Heart right ventricle (tissue), 16 donors: Measurements from ENCODE around the gene ASB6. TPM values are rescaled to one million over a fixed set of nuclear protein-coding genes. Genes with fewer than 3 reads are reported as not detected.

Experiments
- ATAC-seq, 8 donors: fragments of 200-7000 bp; cut with Tn5 transposase; one replicate each; pipeline ENCODE4 v1.9.1; 2020; ENCODE audit warnings: mild to moderate bottlenecking in 8 of 8, moderate library complexity in 8 of 8, moderate number of reproducible peaks in 1 of 8
- DNase-seq, 2 donors: peaks; one replicate each; pipeline ENCODE4 v3.0.0-alpha.2; 2020
- H3K27ac ChIP-seq, 10 donors: fragments of 200-600 bp; sonication (generic) in 2 of 10; one replicate each; pipeline versions ENCODE4 v1.5.0 to v1.8.0; 2020 to 2022; ENCODE audit warnings: mild to moderate bottlenecking in 3 of 10
- H3K27me3 ChIP-seq, 7 donors: fragments of 200-600 bp; one replicate each; pipeline ENCODE4 v1.8.0; 2021 to 2022; ENCODE audit warnings: mild to moderate bottlenecking in 2 of 7
- H3K36me3 ChIP-seq, 9 donors: fragments of 200-600 bp; sonication (generic) in 1 of 9; one replicate each; pipeline versions ENCODE4 v1.5.0 to v1.8.0; 2020 to 2022; ENCODE audit warnings: mild to moderate bottlenecking in 2 of 9
- H3K4me1 ChIP-seq, 9 donors: fragments of 200-600 bp; sonication (generic) in 1 of 9; one replicate each; pipeline versions ENCODE4 v1.5.0 to v1.8.0; 2020 to 2022; ENCODE audit warnings: mild to moderate bottlenecking in 4 of 9
- H3K4me3 ChIP-seq, 10 donors: fragments of 200-600 bp; sonication (generic) in 2 of 10; one replicate each; pipeline versions ENCODE4 v1.5.0 to v1.8.0; 2020 to 2022; ENCODE audit warnings: mild to moderate bottlenecking in 7 of 10, moderate library complexity in 2 of 10
- H3K9me3 ChIP-seq, 11 donors: fragments of 200-600 bp in 10 of 11; sonication (generic) in 2 of 11; one replicate each; pipeline versions ENCODE4 v1.5.0 to v1.8.0; 2013 to 2022; ENCODE audit warnings: mild to moderate bottlenecking in 2 of 11, control low read depth in 1 of 11, moderate library complexity in 1 of 11
- CTCF ChIP-seq, 9 donors: fragments of 200-600 bp; sonication (generic) in 2 of 9; IDR thresholded peaks; one replicate each; pipeline versions ENCODE4 v1.5.0 to v1.8.0; 2021 to 2022; ENCODE audit warnings: antibody characterized with exemption in 9 of 9, mild to moderate bottlenecking in 5 of 9, moderate library complexity in 1 of 9
- WGBS, 2 donors: extraction: QIAGEN DNeasy Blood & Tissue Kit; methylation state at CpG; one replicate each; pipeline ENCODE4 v1.1.7; 2013; ENCODE audit warnings: inconsistent platforms in 1 of 2; 5-methylcytosine and 5-hydroxymethylcytosine counted together
- intact Hi-C, 10 donors: fragments of 100-400 bp; cut with DNase I; formaldehyde crosslinking; loops; one replicate each; pipeline versions ENCODE4 v1.11.1 to v1.14.2; 2022
- polyA plus RNA-seq, 2 donors: library from polyadenylated mRNA; stranded (reverse); fragments of 200-250 nt; gene quantifications; one replicate each; pipeline ENCODE4 v1.2.3, GENCODE V29; 2013
- total RNA-seq, 10 donors: library from RNA; stranded (reverse); fragmentation: NEBNext Ultra II Directional in 3 of 10; extraction: Animal tissue kit (Norgen Biotek cat#: 25700) in 3 of 10; gene quantifications; one replicate each; pipeline versions ENCODE4 v1.2.1 to v1.2.4, GENCODE V29; 2021 to 2023
- donor health status: Arrhythmogenic right ventricular cardiomyopathy.
- donor health status: ischemic (EF 13 %, LVEDD 7.1; RV severe dilation, severe dysfunction).
- donor health status: healthy with polysubstance abuse.
- donor health status: DM: no; HTN: yes; CAD: no.
- donor health status: DM: no; HTN: no; CAD: no.
- donor health status: ischemic (EF 25% LVEDD 6.9; RV normal size, moderate dysfunction).
- donor health status: ischemic (EF 25% LVEDD 5.7; RV mildly dilated, moderate dysfunction).
- donor health status: healthy.
- donor health status: DM: yes; HTN: yes; CAD: no.
- donor health status: Ischemic cardiomyopathy.
- donor health status: ischemic (EF 35%, LVEDD 5.7; RV mildly dilated, moderate dysfunction).
- donor health status: nonischemic (EF 11% LVEDD 7.7; RV severe dilation, severe dysfunction).
- donor health status: DM: yes; HTN: yes; CAD: no.
- donor health status: PGD.
- donor health status: ischemic (EF 29% LVEDD 5.4; RV normal size, mild dysfunction).
- donor health status: nonischemic (EF 23%, LVEDD 6.1; RV moderate dilation, normal function).

ASB6 gene
- total and polyA plus RNA-seq, 12 donors: 6.2 to 11.8 (median 9.4) TPM

GRCh38 chr9:129661029-129661428 lies 19.1 kb upstream of the ASB6 start:
- Histone ChIP-seq H3K4me3 (no peak overlapping the region), H3K27me3 (peaks cover 0 to 28% (median 22%) of the 10 kb centered on the region in 7 donors), H3K4me1 (peaks cover 0 to 10% (median 5%) of the 10 kb centered on the region in 9 donors), H3K27ac (no peak overlapping the region), H3K36me3 (no peaks in the 10 kb centered on the region), H3K9me3 (no peaks in the 10 kb centered on the region)
- DNase-seq: no peak
- WGBS, 2 donors: 82 to 83% methylated on average over 2 of the region's 2 CpGs
- no peak for TF ChIP-seq CTCF (IDR thresholded peaks at IDR 0.05)
- intact Hi-C loops: no loop called here
- ATAC-seq: no peak

GRCh38 chr9:129656795-129657390 lies 14.9 kb upstream of the ASB6 start:
- 71 to 72% methylated on average over 12 of the region's 12 CpGs for WGBS, 2 donors
- intact Hi-C loops: no loop called here
- no peak overlapping the region for H3K27ac ChIP-seq
- no peaks in the 10 kb centered on the region for H3K9me3 ChIP-seq
- peaks cover 0 to 11% (median 0%) of the 10 kb centered on the region in 9 donors for H3K4me1 ChIP-seq
- H3K36me3 ChIP-seq: no peaks in the 10 kb centered on the region
- no peak for DNase-seq
- no peak overlapping the region for H3K4me3 ChIP-seq
- peaks cover 0 to 6% (median 0%) of the 10 kb centered on the region in 7 donors for H3K27me3 ChIP-seq
- no peak for TF ChIP-seq CTCF (IDR thresholded peaks at IDR 0.05)
- no peak for ATAC-seq

- intact Hi-C loops: no loop called here
- Histone ChIP-seq H3K36me3 (no peaks in the 10 kb centered on the region), H3K9me3 (no peaks in the 10 kb centered on the region), H3K4me1 (peaks cover 0 to 11% (median 0%) of the 10 kb centered on the region in 9 donors), H3K27ac (no peak overlapping the region), H3K27me3 (peaks cover 0 to 6% (median 0%) of the 10 kb centered on the region in 7 donors), H3K4me3 (no peak overlapping the region)
- ATAC-seq: no peak
- no peak for DNase-seq
- TF ChIP-seq CTCF (IDR thresholded peaks at IDR 0.05): no peak
- WGBS, 2 donors: 74 to 90% methylated on average over 7 of the region's 7 CpGs
Observed at GRCh38 chr9:129655696-129656095, 13.7 kb upstream of the ASB6 start.

- no peaks in the 10 kb centered on the region for H3K9me3 ChIP-seq
- intact Hi-C loops: no loop called here
- no peak for TF ChIP-seq CTCF (IDR thresholded peaks at IDR 0.05)
- H3K27ac ChIP-seq: no peak overlapping the region
- ATAC-seq (no peak), DNase-seq (no peak)
- peaks cover 0 to 5% (median 0%) of the 10 kb centered on the region in 7 donors for H3K27me3 ChIP-seq
- peaks cover 0 to 11% (median 0%) of the 10 kb centered on the region in 9 donors for H3K4me1 ChIP-seq
- WGBS, 2 donors: 94 to 95% methylated on average over 7 of the region's 7 CpGs
- H3K36me3 ChIP-seq: no peaks in the 10 kb centered on the region
- no peak overlapping the region for H3K4me3 ChIP-seq
Observed at GRCh38 chr9:129655154-129655553, 13.2 kb upstream of the ASB6 start.
